ENCODE measurements around the gene ARMC7.
"Not testable (repeated sequence)": the region's sequence is repeated elsewhere in the genome, so short reads cannot be mapped to it uniquely, and the experiment has no call there.

GRCh38 chr17:75127936-75128335 is 18.2 kb downstream of the ARMC7 start:
- TF ChIP-seq EZH2 (IDR thresholded peaks at IDR 0.05; ENCODE audit: low read length); CTCF (optimal IDR thresholded peaks at IDR 0.05 in 1 of 3, IDR thresholded peaks at IDR 0.05 in 1 of 3, conservative IDR thresholded peaks at IDR 0.05 in 1 of 3; ENCODE audit: extremely low read depth in 1 of 3, insufficient read depth in 2 of 3, low read length in 3 of 3): not testable (repeated sequence)
